HG03045 (cell line): ENCODE measurements around the gene KAT6B.

Experiments
- ATAC-seq: cut with Tn5 transposase; IDR thresholded peaks from one replicate; pipeline ENCODE4 v1.9.1; 2021; ENCODE audit warnings: mild to moderate bottlenecking, moderate library complexity; ENCODE audit not compliant: unreplicated experiment

Gene KAT6B

DNA sequence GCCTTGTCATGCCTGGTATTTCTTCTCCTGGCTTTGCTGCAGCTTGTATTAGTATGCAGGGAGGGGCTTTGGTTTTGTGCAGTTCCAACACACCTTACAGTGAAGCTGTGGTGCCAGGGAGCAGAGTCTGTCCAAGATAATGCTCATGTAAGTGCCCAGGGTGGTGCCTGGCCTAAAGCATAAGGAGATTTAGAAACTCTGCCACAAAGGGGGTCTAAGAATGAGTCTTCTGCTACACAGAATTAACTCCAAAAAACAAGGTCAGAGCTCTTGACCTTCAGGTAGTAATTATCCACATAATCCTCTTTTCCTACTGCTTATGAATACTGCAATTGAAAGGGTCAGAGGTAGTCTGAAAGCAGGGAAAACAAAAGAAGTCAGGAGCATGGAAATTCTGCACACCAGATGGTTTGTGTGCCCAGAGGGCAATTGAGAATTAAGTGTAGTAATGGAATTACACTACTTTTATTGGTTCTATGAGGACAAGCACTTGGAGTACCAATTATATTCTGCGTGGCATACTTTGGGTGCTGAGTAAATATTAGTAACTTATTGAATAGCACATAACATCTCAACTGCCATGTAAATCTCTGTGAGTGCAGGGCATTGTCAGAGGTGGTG is 121.5 kb downstream of the KAT6B start:
- no peak for ATAC-seq

DNA sequence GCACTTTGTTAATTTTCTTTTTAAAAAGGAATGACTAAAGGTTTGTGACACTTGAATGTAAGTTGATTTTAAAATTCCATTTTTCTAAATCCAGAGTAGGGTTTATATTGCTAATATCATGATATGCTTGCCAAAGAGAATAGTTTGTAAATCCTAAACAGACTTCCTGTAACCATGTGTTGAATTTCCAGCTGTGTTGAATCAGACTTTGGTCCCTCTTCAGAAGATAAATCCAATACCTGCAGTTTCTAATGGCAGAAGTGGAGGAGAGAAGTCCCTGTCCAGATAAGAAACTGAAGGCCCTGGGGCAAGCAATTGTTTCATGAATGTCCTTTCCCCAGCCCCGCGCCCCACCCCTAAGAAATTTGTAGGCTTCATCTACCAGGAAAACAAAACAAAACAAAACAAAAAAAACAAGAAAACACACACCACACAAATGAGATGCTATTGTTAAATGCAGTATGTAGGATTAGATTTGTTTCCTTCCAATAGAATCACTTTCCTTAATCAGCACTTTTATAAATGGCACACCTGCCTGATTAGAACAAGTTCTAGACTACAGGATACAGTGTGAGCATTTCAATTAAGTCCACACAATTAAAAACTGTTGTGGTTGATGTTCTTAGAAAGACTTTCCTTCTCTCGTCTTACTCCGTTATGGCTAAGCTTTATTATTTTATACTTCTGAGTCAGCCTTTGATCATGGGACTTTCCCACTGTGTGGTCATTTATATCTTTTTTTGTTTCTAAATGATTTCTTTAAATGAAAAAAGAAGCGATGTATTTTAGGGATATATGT is 122.8 kb downstream of the KAT6B start:
- no peak for ATAC-seq

- no peak for ATAC-seq
These were observed 123.7 kb downstream of the KAT6B start for GRCh38 chr10:74949843-74950765.

DNA sequence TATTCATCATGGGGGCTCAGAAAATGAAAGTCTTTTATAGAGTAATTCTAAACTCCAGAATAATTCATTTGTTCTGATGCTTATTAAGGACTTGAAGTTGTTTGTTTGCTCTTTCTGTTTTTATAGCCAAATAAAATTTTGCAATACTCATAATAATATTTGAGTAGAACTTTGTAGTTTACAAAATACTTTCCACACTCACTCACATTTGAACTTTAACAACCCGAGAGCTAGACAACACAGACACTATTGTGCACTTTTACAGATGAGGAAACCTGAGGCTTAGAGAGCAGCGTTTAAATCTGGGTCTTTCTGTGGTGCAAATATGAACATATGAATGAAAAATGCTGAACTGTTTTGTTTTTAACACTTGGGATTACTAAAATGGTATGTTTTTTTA is 126.8 kb downstream of the KAT6B start:
- no peak for ATAC-seq

GRCh38 chr10:74955796-74956195 is 129.4 kb downstream of the KAT6B start:
- ATAC-seq: no peak

DNA sequence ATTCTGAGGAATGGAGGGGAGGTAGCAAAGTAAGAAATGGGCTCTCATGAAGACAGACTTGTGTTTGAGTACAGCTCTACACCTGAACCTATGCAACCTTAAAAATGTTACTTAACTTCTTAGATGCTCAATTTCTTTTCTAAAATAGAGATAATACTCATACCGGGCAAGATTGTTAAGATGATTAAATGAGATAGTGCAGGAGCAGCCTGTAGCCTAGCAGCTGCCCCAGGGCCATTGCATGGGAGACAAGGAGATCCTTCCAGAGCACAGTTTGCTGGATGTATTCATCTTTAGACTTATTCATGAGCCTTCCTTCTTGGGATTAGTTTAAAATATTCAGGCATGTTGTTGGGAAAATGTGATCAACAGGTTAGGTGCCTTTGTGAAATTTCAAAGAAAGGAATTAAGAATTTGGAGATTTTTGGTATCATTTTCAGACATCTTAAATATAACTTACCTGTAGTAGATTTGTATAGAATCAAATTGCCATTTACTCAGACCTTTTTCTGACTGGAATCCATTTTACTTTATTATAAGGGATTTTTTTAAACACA is 130.2 kb downstream of the KAT6B start:
- ATAC-seq: no peak

GRCh38 chr10:74957285-74957961 is 131.0 kb downstream of the KAT6B start:
- no peak for ATAC-seq

GRCh38 chr10:74958316-74958715 is 131.9 kb downstream of the KAT6B start:
- ATAC-seq: no peak

GRCh38 chr10:74960670-74961069 is 134.3 kb downstream of the KAT6B start:
- no peak for ATAC-seq

- no peak for ATAC-seq
These were observed 136.1 kb downstream of the KAT6B start for GRCh38 chr10:74962517-74962916.

- no peak for ATAC-seq
These were observed 137.1 kb downstream of the KAT6B start for GRCh38 chr10:74963549-74963948.

DNA sequence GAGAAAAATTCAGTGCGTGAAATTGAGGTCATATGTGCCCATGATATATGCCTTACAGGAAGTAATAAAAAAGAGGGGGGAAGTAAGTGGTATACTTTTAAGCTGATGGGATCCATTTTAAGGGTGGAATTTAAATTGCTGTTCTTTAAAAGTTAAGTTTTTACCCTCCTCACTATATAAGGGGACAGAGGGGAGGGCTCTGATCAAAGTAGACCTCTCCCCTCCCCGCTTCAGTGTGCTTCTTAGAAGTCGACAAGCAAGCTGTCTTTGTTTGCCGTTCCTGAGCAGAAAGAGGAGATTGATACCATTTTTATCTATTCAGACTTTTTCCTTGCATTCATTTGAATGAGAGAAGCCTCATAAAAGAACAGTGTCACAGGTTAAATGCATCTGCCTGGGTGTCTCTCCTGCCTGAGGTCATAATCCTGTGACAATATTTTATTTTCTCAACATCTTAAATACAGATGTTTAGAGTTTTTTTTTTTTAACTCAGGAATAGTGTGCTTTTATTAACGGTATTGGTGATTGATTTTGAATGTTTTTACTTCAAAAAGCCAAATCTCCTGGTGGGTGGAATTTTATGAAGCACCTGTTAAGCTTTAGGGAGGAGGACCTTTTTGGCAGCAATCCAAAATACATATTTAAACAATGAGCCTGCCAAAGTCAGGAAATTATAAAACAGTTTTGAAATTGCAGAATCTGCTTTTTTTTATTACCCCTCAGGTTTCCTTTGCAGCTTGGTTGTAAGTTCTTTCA is 141.7 kb downstream of the KAT6B start:
- no peak for ATAC-seq

GRCh38 chr10:74968667-74969061 is 142.3 kb downstream of the KAT6B start:
- no peak for ATAC-seq

DNA sequence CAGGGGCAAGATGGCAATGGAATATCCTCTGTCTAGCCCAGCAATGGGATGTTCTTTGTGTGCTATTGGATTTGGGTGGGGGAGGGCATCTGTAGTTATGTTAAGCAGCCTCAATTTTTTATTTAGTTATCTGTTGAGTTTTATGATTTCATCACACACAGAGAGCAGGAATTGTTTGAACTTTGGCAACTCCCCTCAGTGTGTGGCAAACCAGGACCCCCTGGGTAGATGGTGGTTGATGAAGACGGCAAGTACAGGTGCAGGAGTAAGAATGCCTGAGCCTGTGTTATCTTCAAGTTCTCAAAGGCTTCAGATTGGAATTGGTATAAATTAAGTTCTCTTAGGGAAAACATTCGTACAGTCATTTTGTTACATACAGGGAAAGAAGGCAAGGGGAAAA is 142.7 kb downstream of the KAT6B start:
- ATAC-seq: no peak

GRCh38 chr10:74969530-74969929 is 143.1 kb downstream of the KAT6B start:
- ATAC-seq: no peak

- ATAC-seq: no peak
These were observed 147.5 kb downstream of the KAT6B start for GRCh38 chr10:74973741-74974392.

- ATAC-seq: no peak
These were observed 149.4 kb downstream of the KAT6B start for GRCh38 chr10:74975758-74976157.

DNA sequence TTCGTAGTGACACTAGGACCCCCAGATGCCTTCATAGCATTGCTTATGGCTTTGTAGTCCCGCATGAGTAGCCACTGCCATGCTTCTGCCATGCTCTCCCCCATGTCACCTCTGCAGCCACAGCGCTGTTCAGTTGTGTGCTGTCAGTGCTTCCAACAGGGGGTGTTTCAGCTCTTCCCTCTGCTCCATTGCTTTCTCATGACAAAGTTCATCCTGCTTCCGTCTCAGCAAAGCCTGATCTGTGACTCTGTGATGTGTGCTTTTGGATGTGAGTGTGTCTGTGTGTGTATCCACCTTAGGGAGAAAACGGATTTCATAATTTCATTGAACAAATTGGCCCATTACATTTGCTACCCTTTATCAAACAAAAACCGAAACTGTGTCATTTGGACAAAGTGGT is 150.2 kb downstream of the KAT6B start:
- ATAC-seq: no peak

DNA sequence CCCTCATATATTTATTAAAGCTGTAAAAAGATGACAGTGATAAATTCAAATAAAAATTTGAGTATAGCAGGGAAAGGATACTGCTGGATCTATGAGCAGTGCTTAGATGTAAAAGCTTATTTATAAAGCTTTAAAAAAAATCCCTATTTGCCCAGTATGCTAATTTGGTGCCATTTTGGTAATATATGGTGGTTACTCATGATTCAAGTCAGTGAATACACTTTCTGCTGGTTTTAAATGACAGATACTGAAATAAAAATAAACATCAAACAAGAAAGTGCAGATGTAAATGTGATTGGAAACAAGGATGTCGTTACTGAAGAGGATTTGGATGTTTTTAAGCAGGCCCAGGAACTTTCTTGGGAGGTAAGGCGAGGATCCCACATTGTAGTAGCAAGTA is 150.7 kb downstream of the KAT6B start:
- no peak for ATAC-seq
